Measurements from ENCODE around the gene IFNL4. TPM values are rescaled to one million over a fixed set of nuclear protein-coding genes. Genes with fewer than 3 reads are reported as not detected.
"Not testable (repeated sequence)": the region's sequence is repeated elsewhere in the genome, so short reads cannot be mapped to it uniquely, and the experiment has no call there.

The IFNL4 gene
- total and polyA plus RNA-seq, 9 donors: 0.17 to 0.23 TPM; not detected in 7

DNA sequence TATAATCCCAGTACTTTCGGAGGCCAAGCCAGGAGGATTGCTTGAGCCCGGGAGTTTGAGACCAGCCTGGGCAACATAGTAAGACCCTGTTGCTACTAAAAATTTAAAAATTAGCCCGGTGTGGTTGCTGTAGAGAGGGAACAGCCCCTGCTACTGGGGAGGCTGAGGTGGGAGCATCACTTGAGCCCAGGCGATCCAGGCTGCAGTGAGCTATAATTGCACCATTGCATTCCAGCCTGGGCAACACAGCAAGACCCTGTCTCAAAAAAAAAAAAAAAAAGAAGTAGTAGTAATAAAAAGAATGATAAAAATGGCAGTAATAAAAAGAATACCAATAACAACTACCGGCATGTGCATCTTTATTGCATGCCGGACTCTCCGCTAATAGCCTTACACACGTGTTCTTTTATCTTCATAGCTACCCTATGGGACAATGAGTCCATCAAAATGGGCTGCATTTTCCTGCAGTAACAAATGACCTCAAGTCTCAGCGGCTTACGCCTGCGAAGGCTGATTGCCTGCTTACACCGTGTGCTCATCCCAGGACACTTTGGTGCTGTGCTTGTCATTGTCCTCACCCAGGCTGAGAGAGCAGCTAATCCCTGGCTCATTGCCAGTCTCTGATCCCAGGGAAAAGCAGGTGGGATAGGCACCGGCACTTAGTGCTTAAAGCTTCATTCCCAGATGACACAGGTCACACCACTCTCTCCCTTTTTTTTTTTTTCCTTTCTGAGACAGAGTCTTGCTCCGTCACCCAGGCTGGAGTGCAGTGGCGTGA lies 30.2 kb downstream of the IFNL4 start:
- H3K4me3 ChIP-seq: no peak overlapping the region
- H3K36me3 ChIP-seq: no peaks in the 10 kb centered on the region
- intact Hi-C loops (cut with DNase I): no loop called here
- H3K4me1 ChIP-seq (ENCODE audit: insufficient read depth): no peaks in the 10 kb centered on the region
- no peaks in the 10 kb centered on the region for H3K27me3 ChIP-seq
- no peaks in the 10 kb centered on the region for H3K9me3 ChIP-seq
- DNase-seq: no peak
- TF ChIP-seq EP300 (IDR thresholded peaks at IDR 0.05): no peak
- TF ChIP-seq POLR2A (IDR thresholded peaks at IDR 0.05): no peak
- TF ChIP-seq, protein P1, sequence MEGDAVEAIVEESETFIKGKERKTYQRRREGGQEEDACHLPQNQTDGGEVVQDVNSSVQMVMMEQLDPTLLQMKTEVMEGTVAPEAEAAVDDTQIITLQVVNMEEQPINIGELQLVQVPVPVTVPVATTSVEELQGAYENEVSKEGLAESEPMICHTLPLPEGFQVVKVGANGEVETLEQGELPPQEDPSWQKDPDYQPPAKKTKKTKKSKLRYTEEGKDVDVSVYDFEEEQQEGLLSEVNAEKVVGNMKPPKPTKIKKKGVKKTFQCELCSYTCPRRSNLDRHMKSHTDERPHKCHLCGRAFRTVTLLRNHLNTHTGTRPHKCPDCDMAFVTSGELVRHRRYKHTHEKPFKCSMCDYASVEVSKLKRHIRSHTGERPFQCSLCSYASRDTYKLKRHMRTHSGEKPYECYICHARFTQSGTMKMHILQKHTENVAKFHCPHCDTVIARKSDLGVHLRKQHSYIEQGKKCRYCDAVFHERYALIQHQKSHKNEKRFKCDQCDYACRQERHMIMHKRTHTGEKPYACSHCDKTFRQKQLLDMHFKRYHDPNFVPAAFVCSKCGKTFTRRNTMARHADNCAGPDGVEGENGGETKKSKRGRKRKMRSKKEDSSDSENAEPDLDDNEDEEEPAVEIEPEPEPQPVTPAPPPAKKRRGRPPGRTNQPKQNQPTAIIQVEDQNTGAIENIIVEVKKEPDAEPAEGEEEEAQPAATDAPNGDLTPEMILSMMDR (IDR thresholded peaks at IDR 0.05): no peak
- 75 to 82% (median 80%) methylated on average over 15 of the region's 15 CpGs for WGBS, 3 donors
- no peak overlapping the region for H3K27ac ChIP-seq

DNA sequence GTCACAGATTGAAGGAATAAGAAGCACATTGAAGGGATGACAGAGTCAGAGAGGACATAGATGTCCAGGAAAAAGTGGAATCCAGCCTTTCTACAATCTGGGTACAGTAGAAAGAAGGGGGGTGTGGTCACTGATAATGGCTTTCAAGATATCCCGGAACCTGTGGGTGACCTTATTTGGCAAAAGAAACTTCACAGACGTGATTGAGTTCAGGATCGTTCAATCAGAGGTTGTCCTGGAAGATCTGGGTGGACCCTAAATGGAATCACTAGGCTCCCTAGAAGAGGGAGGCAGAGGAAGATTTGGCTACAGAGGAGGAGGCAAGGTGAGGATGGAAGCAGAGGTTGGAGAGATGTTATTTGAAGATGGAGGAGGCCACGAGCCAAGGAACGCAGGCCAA lies 31.6 kb downstream of the IFNL4 start:
- no peaks in the 10 kb centered on the region for H3K4me1 ChIP-seq (ENCODE audit: insufficient read depth)
- no peak overlapping the region for H3K4me3 ChIP-seq
- no peak overlapping the region for H3K27ac ChIP-seq
- WGBS, 3 donors: 80 to 84% (median 83%) methylated on average over 5 of the region's 5 CpGs
- TF ChIP-seq, protein P1 (IDR thresholded peaks at IDR 0.05): no peak
- TF ChIP-seq EP300 (IDR thresholded peaks at IDR 0.05) (no peak), POLR2A (IDR thresholded peaks at IDR 0.05) (no peak)
- intact Hi-C loops (cut with DNase I): no loop called here
- H3K9me3 ChIP-seq: no peaks in the 10 kb centered on the region
- H3K27me3 ChIP-seq: no peaks in the 10 kb centered on the region
- H3K36me3 ChIP-seq: no peaks in the 10 kb centered on the region
- DNase-seq: no peak

DNA sequence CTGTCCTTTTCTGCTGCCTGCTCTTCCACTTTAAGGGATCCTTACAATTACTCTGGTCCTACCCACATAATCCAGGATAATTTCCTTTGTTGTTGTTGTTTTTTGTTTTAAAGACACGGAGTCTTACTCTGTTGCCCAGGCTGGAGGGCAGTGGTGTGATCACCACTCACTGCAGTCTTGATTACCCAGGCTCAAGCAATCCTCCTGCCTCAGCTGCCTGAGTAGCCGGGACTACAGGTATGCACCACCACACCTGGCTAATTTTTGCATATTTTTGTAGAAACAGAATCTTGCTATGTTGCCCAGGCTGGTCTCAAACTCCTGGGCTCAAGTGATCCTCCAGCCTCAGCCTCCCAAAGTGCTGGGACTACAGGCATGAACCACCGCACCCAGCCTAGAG lies 33.3 kb downstream of the IFNL4 start:
- H3K36me3 ChIP-seq; H3K27ac ChIP-seq; H3K4me3 ChIP-seq; intact Hi-C loops (cut with DNase I); H3K4me1 ChIP-seq (ENCODE audit: insufficient read depth); H3K27me3 ChIP-seq; DNase-seq; H3K9me3 ChIP-seq: not testable (repeated sequence)
- 85 to 93% (median 92%) methylated on average over 3 of the region's 3 CpGs for WGBS, 3 donors

DNA sequence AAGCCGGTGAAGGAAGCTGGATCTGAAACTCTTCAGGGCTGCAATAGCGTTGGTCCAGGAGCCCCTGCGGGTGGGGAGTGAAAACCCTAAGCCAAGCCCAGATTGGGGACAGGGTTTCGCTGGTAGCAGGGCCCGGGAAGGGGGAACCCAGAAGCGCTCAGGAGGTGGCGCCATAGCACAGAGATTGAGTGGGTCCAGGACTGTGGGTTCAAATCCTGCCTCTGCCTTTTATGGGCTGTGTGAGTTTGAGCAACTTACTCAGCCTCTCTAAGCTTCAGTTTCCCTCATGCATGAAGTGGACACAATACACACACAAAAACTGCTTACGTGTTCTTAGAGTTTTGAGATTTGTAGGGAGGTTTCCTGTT lies 36.3 kb downstream of the IFNL4 start:
- intact Hi-C loops (cut with DNase I): no loop called here

More for the DNA sequence above, 36.3 kb downstream of the IFNL4 start:
- 27 to 35% (median 31%) methylated on average over 8 of the region's 8 CpGs for WGBS, 3 donors
- Histone ChIP-seq H3K4me1 (ENCODE audit: insufficient read depth) (no peaks in the 10 kb centered on the region), H3K27ac (no peak overlapping the region), H3K4me3 (no peak overlapping the region), H3K27me3 (no peaks in the 10 kb centered on the region), H3K36me3 (no peaks in the 10 kb centered on the region), H3K9me3 (no peaks in the 10 kb centered on the region)
- DNase-seq: no peak
- TF ChIP-seq EP300 (IDR thresholded peaks at IDR 0.05) (no peak), POLR2A (IDR thresholded peaks at IDR 0.05) (no peak)
- TF ChIP-seq, protein P1 (IDR thresholded peaks at IDR 0.05): no peak

Data from ovary (tissue), 9 donors.